Activated CD4-positive, alpha-beta T cell treated with anti-CD3 and anti-CD28 coated beads, Interleukin-10, Interleukin-2, amounts not matched to agents 100 ng/mL and 50 ng/mL, durations not matched to agents 16 hours and 8 hours (primary cell): ENCODE results near the gene FBXW8.
A peak's percentile ranks its signal among the peaks of the same experiment; 100 is the strongest.

Experiments
- DNase-seq: peaks from one replicate; pipeline ENCODE4 v3.0.0-alpha.2; 2020

The FBXW8 gene, protein sequence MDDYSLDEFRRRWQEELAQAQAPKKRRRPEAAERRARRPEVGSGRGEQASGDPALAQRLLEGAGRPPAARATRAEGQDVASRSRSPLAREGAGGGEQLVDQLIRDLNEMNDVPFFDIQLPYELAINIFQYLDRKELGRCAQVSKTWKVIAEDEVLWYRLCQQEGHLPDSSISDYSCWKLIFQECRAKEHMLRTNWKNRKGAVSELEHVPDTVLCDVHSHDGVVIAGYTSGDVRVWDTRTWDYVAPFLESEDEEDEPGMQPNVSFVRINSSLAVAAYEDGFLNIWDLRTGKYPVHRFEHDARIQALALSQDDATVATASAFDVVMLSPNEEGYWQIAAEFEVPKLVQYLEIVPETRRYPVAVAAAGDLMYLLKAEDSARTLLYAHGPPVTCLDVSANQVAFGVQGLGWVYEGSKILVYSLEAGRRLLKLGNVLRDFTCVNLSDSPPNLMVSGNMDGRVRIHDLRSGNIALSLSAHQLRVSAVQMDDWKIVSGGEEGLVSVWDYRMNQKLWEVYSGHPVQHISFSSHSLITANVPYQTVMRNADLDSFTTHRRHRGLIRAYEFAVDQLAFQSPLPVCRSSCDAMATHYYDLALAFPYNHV

DNA sequence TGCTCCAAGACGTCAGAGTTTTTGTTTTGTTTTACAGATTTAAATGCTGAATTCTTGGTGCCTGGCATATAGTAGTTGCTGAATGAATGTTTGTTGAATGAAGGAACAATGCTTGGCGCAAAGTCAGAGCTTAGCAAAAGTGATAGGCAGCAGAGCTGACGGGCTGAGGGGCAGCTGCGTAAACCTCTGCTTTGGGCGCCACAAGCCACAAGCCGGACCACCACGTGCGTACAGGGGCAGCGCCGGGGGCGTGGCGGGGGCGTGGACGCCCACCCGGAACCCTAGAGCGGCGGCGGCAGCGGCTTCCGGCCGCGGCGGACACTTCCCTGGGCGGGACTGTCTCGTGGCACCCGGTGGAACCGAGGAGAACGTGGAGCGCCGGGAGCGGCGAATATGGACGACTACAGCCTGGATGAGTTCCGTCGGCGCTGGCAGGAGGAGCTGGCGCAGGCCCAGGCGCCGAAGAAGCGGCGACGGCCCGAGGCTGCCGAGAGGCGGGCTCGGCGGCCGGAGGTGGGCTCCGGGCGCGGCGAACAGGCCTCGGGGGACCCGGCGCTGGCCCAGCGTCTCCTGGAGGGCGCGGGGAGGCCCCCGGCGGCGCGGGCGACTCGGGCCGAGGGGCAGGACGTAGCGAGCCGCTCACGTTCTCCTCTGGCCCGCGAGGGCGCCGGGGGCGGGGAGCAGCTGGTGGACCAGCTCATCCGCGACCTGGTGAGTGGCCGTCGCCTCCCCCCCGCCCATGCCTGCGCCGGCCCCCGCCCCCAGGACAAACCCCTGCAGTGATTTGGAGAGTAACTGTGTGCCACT is at the start of gene FBXW8:
Gene FBXW8, plus strand, starts transcription at position 306 of the 807 bp plus-strand sequence. Its CDS starts 88 bp downstream, at position 394.
- DNase-seq: peak; percentile 82

DNA sequence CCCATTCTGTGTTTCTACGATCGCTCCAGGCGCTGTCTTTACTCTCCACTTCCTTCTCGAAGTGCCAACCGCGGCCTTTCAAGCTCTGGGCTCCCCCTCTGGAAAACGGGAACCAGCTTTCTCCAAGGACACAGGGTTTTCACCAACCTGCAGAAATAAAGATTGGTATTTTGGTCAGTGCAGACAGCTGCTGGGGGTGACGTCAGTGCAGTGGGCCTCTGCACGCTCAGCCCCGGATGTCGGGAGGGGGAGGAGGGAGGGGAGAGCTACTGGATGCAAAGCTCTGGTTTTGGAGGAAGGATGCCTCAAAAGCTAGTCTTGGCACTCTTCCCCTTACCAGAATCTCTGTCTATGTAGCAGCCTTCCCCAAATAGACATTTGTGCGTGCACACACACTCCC is 49.4 kb upstream of the FBXW8 start:
- DNase-seq: peak; percentile 34

DNA sequence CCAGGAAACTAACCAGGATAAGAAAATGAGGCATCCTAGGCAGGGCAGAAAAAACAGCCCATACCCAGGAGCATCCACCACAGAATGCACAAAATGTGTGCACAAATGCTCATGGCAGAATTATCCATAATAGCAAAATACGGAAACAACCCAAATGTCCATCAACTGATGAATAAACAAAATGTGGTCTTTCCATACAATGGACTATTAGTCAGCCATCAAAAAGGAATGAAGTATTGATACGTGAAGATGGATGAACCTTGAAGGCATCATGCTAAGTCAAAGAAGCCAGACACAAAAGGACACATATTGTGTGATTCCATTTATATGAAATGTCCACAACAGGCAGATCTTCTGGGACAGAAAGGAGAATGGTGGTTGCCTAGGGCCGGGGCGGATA is 48.6 kb upstream of the FBXW8 start:
- no peak for DNase-seq

DNA sequence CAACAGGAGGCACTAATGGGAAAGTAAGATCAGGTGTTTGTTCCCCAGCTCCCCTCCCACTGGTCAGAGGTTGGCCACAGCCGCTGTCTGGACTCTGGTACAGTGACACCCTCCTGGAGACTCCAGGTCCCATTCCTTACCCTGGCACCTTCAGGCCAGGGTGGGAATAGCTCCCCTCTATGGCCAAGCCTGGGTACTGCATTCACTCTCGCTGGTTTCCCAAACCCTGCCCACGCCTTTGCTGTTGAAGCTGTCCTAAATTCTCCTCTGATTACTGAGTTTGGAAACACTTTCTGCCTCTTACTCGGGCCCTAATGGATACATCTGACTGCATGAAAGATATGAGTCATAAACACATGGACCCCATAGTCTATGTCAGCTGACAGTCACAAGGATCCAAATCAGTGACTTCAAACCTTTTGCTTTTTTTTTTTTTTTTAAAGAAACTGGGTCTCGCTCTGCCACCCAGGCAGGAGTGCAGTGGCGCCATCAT is 47.4 kb upstream of the FBXW8 start:
- DNase-seq: no peak

DNA sequence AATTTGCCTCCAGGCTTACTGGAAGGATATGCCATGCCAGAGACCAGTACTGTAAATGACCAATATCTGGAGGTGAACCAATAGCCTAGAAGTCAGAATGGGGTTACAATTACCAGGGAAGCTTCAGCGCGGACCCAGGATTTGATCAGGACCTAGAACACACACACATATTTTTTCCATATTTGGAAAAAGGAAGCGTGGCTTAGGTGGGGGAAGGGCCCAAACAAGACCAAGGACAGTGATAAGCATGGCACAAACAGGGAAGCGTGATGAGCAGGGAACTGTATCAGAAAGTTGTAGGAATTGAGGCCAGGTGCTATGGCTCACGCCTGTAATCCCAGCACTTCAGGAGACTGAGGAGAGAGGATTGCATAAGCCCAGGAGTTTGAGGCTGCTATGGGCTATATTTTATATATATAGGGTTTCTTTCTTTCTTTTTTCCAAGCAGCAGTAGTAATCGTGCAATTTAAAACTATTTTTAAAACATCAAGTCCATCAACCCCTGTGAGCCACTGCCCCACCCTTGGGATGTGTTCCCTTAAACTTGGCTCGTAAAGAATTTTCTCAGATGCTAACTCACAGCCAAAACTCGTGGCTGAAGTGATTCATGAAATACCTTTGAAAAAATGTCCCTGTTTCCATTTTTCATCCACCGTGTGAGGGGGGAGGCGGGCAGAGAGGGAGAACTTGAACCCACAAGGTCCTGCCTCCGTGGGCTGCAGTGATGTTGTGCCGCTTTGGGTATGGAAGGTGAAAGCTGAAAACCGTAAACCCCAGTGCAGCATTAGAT is 46.2 kb upstream of the FBXW8 start:
- no peak for DNase-seq

DNA sequence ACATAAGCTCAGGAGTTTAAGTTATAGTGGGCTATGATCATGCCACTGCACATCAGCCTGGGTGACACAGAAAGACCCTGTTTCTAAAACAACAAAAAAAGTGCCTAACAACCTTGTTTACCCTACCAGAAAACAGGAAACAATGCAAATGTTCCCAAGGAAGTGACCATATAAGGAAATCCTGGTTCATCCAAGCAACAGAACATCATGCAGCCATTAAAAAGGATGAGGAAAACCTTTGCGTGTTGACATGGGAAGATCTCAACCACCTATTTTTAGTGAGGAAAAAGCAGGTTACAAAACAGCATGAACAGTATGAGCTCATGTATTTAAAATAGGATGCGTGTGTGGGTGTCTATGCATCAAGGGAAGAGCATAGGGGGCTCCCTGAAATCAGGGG is 43.2 kb upstream of the FBXW8 start:
- no peak for DNase-seq

DNA sequence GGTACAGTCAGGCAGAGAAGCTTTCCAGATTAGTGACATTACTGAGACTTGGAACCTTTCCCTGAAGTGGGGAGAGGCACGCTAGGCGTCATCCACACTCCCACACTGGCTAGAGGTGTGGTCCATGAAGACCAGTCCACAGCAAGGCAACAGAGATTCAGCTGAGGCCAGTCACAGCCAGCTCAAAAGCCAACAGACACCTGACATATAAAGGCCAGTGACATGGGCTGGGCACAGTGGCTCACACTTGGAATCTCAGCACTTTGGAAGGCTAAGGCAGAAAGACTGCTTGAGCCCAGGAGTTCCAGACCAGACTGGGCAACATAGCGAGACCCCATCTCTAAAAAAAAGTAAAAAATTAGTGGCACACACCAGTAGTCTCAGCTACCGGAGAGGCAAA is 40.4 kb upstream of the FBXW8 start:
- no peak for DNase-seq

DNA sequence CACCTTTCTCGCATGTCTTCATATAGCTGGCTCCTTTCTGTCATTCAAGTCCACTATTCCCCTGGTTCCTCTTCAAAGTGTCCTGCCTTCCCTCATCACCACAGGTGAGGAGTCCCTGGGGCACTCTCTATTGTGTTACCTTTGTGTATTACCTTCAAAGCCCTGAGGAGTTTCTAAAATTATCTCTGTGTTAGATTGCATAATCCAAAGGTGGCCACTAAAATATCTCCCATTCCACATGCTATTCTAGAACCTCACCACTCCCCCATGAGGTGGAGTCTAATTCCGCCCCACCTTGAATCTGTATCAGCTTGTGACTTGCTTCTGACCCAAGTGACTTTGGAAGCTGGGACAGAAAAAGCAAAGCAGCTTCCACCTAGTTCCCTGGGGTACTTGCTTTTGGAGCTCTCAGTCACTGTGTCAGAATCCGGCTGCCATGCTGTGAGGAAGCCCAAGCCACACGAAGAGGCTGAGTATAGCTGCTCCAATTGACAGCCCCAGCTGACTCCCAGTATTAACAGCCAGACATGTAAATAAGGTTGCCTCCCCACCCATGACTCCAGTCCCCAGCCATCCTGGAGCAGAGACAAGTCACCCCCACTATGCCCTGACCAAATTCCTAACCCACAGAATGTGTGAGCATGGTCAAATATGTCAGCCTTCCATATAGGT is 36.3 kb upstream of the FBXW8 start:
- DNase-seq: no peak

DNA sequence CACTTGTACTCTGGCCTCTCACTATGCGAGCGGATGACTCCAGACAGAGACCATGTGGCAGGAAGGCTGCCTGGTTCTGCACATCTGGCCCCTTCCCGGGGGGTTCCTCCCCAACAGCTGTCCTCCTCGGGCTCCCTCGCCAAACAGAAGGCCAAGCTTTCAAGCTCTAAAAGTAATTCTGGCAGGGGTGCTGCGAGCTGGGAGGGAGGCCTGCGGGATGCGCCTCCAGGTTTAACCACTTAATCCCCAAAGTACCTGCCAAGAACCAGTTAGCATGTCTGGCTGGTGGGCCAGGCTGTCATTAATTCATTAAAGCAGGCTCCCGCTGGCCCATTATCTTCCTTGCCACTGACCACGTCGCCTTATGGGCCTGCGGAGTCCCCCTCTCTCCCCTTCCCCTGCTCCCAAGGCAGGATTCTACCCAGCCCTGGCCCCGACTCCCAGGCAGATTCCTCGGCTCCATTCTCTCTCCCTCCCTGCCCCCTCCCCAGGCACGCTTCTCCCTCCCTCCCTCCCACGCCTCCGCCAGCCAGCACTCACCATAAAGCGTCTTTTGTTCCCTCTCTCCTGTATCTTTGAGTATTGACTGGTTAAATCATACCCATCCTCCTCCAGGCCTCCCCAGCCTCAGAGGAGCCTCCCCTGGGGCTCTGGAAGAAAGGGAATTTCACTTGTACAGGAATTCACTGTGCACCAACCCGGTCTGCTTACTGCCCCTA is 34.4 kb upstream of the FBXW8 start:
- DNase-seq: no peak

DNA sequence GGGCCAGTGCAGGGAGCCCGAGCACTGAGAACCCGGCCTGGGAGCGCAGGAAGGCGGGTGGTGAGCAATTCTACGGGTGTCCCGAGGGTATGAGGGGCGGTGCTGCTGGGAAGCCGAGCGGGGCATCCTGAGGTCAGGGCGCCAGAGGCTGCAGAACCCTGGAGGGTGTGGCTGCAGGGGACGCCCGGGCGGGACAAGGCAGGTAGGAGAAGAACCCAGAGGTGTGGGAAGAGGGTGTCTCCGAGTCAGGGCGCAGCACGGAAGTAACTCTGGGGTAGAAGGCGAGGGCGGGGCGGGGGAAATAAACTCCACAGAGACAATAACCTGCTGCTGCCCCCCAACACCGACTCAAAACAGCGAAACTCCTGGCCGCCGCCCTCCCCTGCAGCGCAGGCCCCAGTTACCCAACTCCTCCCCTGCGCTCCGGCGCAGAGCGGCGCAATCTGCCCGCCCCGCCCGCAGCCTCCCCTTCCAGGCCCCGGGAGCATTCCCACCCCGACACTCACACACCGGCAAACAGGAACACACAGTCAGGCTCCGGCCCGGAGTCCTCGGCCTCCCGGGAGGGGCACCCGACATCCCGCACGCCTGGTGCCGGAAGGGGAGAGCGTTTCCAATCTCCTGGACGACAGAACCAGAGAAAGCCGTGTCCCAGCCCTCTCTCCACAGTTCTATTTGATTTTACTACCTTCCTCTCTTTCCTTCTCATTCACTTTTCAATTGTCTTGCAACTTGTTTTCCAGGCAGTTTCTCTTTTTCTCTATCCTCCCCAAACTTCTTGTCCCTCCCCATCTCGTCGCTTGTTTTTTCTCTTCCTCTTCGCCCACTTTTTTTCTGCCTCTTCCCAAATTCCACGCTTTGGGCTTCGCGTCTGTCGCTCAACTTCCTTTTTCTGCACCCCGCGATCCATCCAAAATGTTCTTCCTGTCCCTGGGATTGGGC is 31.9 kb upstream of the FBXW8 start:
- DNase-seq: no peak

DNA sequence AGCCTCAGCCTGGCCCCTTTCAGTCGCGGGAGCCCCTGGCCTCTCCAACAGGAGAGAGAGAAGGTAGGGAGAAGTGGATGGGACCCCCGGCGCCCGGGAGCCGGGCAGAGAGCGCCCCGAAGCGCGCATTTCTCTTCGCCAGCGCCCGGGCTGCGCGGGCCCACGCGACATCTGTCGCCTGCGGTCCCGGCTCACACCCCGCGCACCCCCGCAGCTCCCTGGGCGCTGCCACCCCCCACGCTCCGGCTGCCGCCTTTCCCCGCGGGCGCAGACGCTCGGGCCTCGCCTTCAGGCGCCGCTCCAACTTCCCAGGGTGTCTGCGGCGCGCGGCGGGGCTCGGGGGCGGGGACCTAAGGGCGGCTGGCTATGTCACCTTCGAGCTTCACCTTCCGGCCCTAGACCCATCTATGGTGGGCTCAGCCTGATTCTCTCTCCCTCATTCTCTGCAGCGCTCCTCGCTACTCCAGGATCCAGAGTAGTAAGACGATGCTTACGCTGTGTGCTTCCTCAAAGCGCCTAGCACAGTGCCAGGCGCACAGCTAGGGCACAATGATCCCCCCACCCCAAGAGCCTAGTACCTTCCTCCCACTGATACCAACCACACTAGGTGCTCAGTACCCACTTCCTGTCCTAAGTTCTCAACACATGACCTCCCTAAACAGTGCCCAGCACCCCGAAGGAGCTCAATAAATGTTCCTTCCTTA is 31.1 kb upstream of the FBXW8 start:
- no peak for DNase-seq

DNA sequence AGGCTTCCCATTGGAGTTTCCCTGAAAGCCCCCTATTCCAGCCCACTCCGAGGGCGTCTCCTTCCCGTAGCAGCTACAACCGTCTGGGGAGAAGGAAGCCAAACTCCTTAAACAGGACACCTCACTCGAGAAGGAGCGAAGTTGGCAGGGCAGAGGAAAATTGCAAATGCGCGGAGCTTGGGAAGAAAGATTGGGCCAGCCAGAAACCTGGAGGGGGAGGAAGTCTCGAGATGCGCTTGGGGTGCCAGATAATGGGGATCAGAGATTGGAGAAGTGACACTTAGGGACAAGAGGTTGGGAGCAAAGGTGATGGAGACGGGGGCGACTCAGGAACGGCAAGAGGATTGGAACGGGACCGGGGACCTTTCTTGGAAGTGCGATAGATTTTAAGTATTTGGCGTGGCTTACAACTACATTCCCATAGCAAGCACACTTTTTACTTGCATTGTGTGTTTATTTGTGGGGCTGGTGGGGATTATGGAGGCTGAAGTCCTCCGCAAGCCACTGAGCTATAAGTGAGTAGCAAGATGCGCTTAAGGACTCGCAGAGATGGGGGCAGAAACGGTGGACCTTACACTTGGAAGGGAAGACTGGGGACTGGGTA is 30.4 kb upstream of the FBXW8 start:
- DNase-seq: no peak

DNA sequence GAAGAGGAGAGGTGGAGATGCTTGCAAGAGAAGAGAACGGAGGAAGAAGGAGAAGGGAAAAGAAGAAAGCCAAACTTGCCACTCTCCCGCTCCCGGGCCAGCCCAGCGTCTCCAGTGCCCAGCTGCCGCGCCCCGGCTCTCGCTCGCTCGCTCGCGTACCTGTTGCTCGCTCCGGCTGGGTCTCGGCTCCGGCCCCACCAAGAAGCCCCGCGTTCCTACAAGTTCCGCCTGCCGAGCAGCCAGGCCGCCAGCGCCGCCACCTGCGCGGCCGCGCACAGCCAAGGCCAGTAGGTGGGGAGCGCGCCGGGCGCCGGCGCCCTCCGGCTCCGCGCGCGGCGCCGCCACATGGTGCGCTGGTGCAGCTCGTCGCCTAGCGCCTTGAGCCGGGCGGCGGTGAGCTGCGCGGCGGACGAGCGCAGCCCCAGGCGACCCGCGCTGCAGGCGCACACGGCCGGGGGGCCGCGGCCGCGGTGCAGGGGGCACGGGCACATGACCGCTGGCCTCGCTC is 29.9 kb upstream of the FBXW8 start:
- DNase-seq: peak; percentile 59

DNA sequence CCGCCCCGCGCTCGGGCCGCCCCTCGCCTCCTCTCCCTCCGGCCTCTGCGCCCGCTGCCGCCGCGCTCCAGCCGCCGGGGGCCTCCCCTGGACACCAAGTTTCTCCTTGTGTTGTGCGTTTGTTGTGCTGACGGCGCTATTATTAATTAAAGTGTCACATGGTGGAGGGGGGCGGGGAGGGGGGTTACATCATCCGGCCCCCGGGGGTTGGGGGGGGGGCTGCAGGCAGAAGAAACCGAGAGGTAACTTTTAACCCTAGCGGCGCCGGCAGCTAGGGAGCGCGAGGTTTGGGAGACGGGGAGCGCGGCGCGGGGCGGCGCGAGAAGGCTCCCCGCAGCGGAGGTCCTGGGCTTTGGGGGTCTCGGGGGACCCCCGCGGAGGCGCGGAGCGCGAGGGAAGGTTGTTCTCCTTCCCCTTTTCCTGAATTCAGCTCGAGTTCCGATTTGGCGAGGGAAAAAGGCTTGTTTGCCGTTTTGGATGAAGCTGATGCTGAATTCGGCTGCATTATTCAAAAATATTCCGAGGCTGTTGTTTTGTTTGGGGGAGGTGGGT is 29.3 kb upstream of the FBXW8 start, which contains the start of gene HRK:
Gene HRK, minus strand, starts transcription at position 117 of the 552 bp plus-strand sequence. CDS start 134 bp downstream, outside the sequence.
- DNase-seq: no peak

DNA sequence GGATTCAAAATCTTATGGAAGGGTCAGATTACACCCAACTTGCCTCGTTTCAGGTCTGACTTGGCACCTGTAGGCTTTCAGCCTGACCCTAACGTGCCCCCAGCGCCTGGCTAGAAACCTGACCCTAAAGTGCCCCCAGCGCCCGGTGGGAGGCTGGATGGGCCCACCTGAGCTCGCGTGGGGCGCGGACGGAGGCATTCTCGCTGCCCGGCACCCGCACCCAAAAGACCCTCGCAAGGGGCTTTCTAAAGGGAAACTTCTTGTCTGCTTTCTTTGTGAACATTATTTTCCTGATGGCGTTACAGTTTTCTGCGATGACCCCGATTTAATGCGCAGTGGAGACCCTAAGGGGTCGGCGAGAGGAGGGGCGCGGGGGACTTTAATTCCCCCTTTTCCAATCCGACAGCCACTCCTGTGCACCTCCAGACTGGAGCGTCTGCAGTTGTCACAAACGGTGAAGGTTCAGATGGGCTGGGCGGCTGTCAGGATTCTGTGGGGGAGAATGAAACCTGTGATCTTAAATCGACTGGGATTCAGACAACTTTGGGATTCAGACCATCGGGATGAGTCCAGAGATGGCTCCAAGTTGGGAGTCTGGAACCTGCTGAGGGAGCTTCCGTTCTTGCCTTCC is 28.8 kb upstream of the FBXW8 start:
- DNase-seq: no peak

DNA sequence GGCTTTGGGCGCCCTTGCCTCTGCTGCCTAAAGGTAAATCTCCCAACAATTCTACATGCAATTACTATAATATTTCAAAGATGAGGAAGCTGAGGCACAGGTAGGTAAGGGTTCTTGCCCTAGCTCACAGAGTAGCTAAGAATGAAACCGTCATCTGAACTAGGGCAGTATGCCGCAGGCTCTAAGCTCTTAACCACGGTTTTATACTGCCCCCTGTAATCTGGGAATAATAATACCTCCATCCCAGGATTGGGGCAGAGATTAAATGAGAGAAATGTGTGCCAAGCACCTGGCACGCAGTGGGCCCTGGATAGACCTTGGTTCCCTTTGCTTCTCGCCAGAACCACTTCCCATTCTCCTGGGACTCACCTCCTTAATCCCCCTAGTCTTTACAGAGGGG is 28.0 kb upstream of the FBXW8 start:
- DNase-seq: peak; percentile 26

DNA sequence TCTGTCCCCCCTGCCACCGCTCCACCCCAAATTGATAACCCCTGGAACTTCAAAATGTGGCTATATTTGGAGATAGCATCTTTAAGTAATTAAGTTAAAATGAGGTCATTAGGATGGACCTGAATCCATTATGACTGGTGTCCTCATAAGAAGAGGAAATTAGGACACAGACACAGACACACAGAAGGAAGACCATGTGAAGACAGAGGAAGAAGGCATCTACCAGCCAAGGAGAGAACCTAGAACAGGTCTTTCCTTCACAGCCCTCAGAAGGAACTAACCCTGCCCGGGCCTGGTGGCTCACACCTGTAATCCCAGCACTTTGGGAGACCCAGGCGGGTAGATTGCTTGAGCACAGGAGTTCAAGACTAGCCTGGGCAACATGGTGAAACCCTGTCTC is 25.9 kb upstream of the FBXW8 start:
- no peak for DNase-seq

DNA sequence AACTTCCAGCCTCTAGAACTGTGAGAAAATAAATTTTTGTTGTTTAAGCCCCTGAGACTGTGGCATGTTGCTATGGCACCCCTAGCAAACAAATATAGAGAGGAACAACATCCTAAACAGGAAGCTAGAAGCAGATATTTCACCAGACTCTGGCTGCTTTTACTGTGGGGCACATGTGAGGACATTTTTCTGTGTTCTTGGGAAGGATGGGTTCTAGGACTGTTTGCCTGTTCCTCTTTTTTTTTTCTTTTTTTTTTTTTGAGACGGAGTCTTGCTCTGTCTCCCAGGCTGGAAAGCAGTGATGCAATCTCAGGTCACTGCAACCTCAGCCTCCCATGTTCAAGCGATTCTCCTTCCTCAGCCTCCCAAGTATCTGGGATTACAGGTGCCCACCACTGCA is 25.3 kb upstream of the FBXW8 start:
- no peak for DNase-seq
